IMR-90 (cell line): ENCODE measurements around the gene HAND1. TPM values are rescaled to one million over a fixed set of nuclear protein-coding genes. Genes with fewer than 3 reads are reported as not detected.

ENCODE experiments used
- ATAC-seq: fragments of 200-7000 bp; cut with Tn5 transposase; 2 replicates; pipeline ENCODE4 v1.9.1; 2020; ENCODE audit warnings: low read depth, mild to moderate bottlenecking, moderate library complexity
- BruUV-seq: library from RNA; stranded (reverse); fragments of 400-500 nt; replicated peaks from 2 replicates; lab custom pipeline; 2021; lab: Mats Ljungman, UMichigan
- CTCF ChIA-PET: fragments of 300-600 bp; formaldehyde crosslinking; extraction: SDS; loops from one replicate; lab custom pipeline; 2021; ENCODE audit warnings: antibody characterized with exemption; lab: Yijun Ruan, JAX
- POLR2A ChIA-PET: fragments of 300-600 bp; sonication (Branson Sonifier 250); formaldehyde crosslinking; loops from one replicate; lab custom pipeline; 2022; ENCODE audit warnings: antibody characterized with exemption; ENCODE audit not compliant: unreplicated experiment; lab: Charles Lee
- DNase-seq: peaks from one replicate; pipeline ENCODE4 v3.0.0; 2013
- H2AFZ ChIP-seq: replicated peaks from 2 replicates; pipeline ENCODE3; 2013; ENCODE audit warnings: low read length, mild to moderate bottlenecking; ENCODE audit not compliant: poor library complexity
- H2AK5ac ChIP-seq: 2 replicates; pipeline ENCODE4 v1.6.1; 2013; ENCODE audit warnings: low read depth, low read length, inconsistent platforms
- H2AK9ac ChIP-seq: replicated peaks from 2 replicates; pipeline ENCODE3; 2013; ENCODE audit warnings: mild to moderate bottlenecking, low read depth, low read length, moderate library complexity; ENCODE audit not compliant: poor library complexity
- H2BK120ac ChIP-seq: 2 replicates; pipeline ENCODE4 v1.6.1; 2013; ENCODE audit warnings: low read depth, low read length, inconsistent platforms
- H2BK15ac ChIP-seq: 3 replicates; pipeline ENCODE4 v1.6.1; 2013; ENCODE audit warnings: low read depth, low read length, inconsistent platforms
- H2BK20ac ChIP-seq: 2 replicates; pipeline ENCODE4 v1.6.1; 2013; ENCODE audit warnings: low read depth, mild to moderate bottlenecking, inconsistent platforms, low read length, moderate library complexity
- H2BK5ac ChIP-seq: 2 replicates; pipeline ENCODE4 v1.6.1; 2013; ENCODE audit warnings: mild to moderate bottlenecking, low read depth, low read length, inconsistent platforms; ENCODE audit not compliant: poor library complexity, severe bottlenecking
- H3K14ac ChIP-seq: replicated peaks from 2 replicates; pipeline ENCODE4 v1.6.1; 2013; ENCODE audit warnings: low read depth, low read length, inconsistent platforms
- H3K18ac ChIP-seq: 2 replicates; pipeline ENCODE4 v1.6.1; 2013; ENCODE audit warnings: low read depth, low read length, control low read depth
- H3K23ac ChIP-seq: 2 replicates; pipeline ENCODE4 v1.6.1; 2013; ENCODE audit warnings: low read depth, low read length, inconsistent platforms
- H3K27ac ChIP-seq: 2 replicates; pipeline ENCODE4 v1.5.1; 2013; ENCODE audit warnings: mild to moderate bottlenecking, control low read depth, low read length; ENCODE audit not compliant: insufficient read depth
- H3K27me3 ChIP-seq: 2 replicates; pipeline ENCODE4 v1.6.1; 2013; ENCODE audit warnings: low read length; ENCODE audit not compliant: control insufficient read depth, insufficient read depth
- H3K36me3 ChIP-seq: 2 replicates; pipeline ENCODE4 v1.6.1; 2013; ENCODE audit warnings: low read length, mixed read lengths; ENCODE audit not compliant: control insufficient read depth, insufficient read depth
- H3K4ac ChIP-seq: 2 replicates; pipeline ENCODE4 v1.6.1; 2013; ENCODE audit warnings: low read depth, low read length, inconsistent platforms
- H3K4me1 ChIP-seq: 2 replicates; pipeline ENCODE4 v1.6.1; 2013; ENCODE audit warnings: low read length, mixed read lengths; ENCODE audit not compliant: control insufficient read depth, insufficient read depth
- H3K4me2 ChIP-seq: 2 replicates; pipeline ENCODE4 v1.6.1; 2013; ENCODE audit warnings: low read depth, mild to moderate bottlenecking, control low read depth, low read length, moderate library complexity
- H3K4me3 ChIP-seq: 2 replicates; pipeline ENCODE4 v1.5.1; 2013; ENCODE audit warnings: low read depth, mild to moderate bottlenecking, control low read depth, low read length, moderate library complexity; ENCODE audit not compliant: insufficient read depth
- H3K56ac ChIP-seq: 2 replicates; pipeline ENCODE4 v1.6.1; 2013; ENCODE audit warnings: low read length, inconsistent platforms; ENCODE audit not compliant: insufficient read depth; ENCODE audit errors: extremely low read depth
- H3K79me1 ChIP-seq, 2 experiments: 2 replicates each; pipeline ENCODE4 v1.6.1; 2013; ENCODE audit warnings: low read length in 2 of 2, inconsistent platforms in 1 of 2, low read depth in 1 of 2
- H3K9ac ChIP-seq: 2 replicates; pipeline ENCODE4 v1.6.1; 2013; ENCODE audit warnings: low read depth, low read length, control low read depth
- H3K9me1 ChIP-seq: 2 replicates; pipeline ENCODE4 v1.6.1; 2013; ENCODE audit warnings: low read length, inconsistent platforms; ENCODE audit not compliant: insufficient read depth
- H3K9me3 ChIP-seq: 2 replicates; pipeline ENCODE4 v1.6.1; 2013; ENCODE audit warnings: low read length; ENCODE audit not compliant: control insufficient read depth, insufficient read depth
- H4K20me1 ChIP-seq: 2 replicates; pipeline ENCODE4 v1.6.1; 2013; ENCODE audit warnings: low read length, inconsistent platforms; ENCODE audit not compliant: insufficient read depth
- H4K5ac ChIP-seq: 2 replicates; pipeline ENCODE4 v1.6.1; 2013; ENCODE audit warnings: mild to moderate bottlenecking, low read depth, low read length, control low read depth
- H4K8ac ChIP-seq, 2 experiments: 2 replicates each; pipeline ENCODE4 v1.6.1; 2013; ENCODE audit warnings: low read depth in 2 of 2, low read length in 2 of 2, control low read depth in 1 of 2, inconsistent platforms in 1 of 2
- H4K91ac ChIP-seq: 2 replicates; pipeline ENCODE4 v1.6.1; 2013; ENCODE audit warnings: low read depth, low read length, inconsistent platforms; ENCODE audit not compliant: insufficient read depth
- BHLHE40 ChIP-seq: fragments of 150-350 bp; IDR thresholded peaks from 2 replicates; pipeline ENCODE4 v1.6.1; 2016; ENCODE audit warnings: mild to moderate bottlenecking, low read depth, low read length
- CEBPB ChIP-seq: IDR thresholded peaks from 2 replicates; pipeline ENCODE4 v1.6.1; 2012; ENCODE audit warnings: low read depth, low read length, improper control_type of control experiment
- CHD1 ChIP-seq: IDR thresholded peaks from 2 replicates; pipeline ENCODE4 v1.6.1; 2012; ENCODE audit warnings: low read depth, low read length, improper control_type of control experiment
- ELK1 ChIP-seq: fragments of 150-350 bp; IDR thresholded peaks from 2 replicates; pipeline ENCODE4 v1.6.1; 2016; ENCODE audit warnings: low read depth, mild to moderate bottlenecking, low read length, moderate library complexity, borderline replicate concordance
- FOS ChIP-seq: fragments of 150-350 bp; IDR thresholded peaks from 2 replicates; pipeline ENCODE4 v1.6.1; 2016; ENCODE audit warnings: low read depth, low read length
- MAFK ChIP-seq: IDR thresholded peaks from 2 replicates; pipeline ENCODE4 v1.6.1; 2012; ENCODE audit warnings: low read depth, low read length, improper control_type of control experiment
- MAZ ChIP-seq: IDR thresholded peaks from 2 replicates; pipeline ENCODE4 v1.6.1; 2012; ENCODE audit warnings: low read depth, mild to moderate bottlenecking, low read length, improper control_type of control experiment, moderate library complexity, borderline replicate concordance
- MXI1 ChIP-seq: IDR thresholded peaks from 2 replicates; pipeline ENCODE4 v1.6.1; 2012; ENCODE audit warnings: low read depth, mild to moderate bottlenecking, low read length, moderate library complexity, borderline replicate concordance
- NFE2L2 ChIP-seq: fragments of 150-350 bp; IDR thresholded peaks from 2 replicates; pipeline ENCODE4 v1.6.1; 2016; ENCODE audit warnings: low read depth, mild to moderate bottlenecking, low read length
- POLR2A ChIP-seq: IDR thresholded peaks from 2 replicates; pipeline ENCODE4 v1.6.1; 2012; ENCODE audit warnings: mild to moderate bottlenecking, low read depth, low read length
- RAD21 ChIP-seq: IDR thresholded peaks from 2 replicates; pipeline ENCODE4 v1.6.1; 2012; ENCODE audit warnings: low read length, improper control_type of control experiment
- RCOR1 ChIP-seq: IDR thresholded peaks from 2 replicates; pipeline ENCODE4 v1.6.1; 2012; ENCODE audit warnings: mild to moderate bottlenecking, low read length, improper control_type of control experiment; ENCODE audit not compliant: insufficient replicate concordance
- RFX5 ChIP-seq: IDR thresholded peaks from 2 replicates; pipeline ENCODE4 v1.8.0; 2012; ENCODE audit warnings: low read depth, mild to moderate bottlenecking, low read length, moderate library complexity
- SMC3 ChIP-seq: fragments of 150-350 bp; IDR thresholded peaks from 2 replicates; pipeline ENCODE4 v1.6.1; 2016; ENCODE audit warnings: low read depth, mild to moderate bottlenecking, antibody characterized with exemption, low read length, moderate library complexity
- WGBS, 2 experiments: methylation state at CpG; one replicate each; pipeline versions ENCODE4 v1.1.5 to v1.1.7; 2013; ENCODE audit warnings: missing lambda C conversion rate in 2 of 2; ENCODE audit not compliant: insufficient read length in 1 of 2; ENCODE audit errors: extremely low coverage in 2 of 2; 5-methylcytosine and 5-hydroxymethylcytosine counted together
- dilution Hi-C: fragments of 300-500 bp; cut with HindIII; formaldehyde crosslinking; loops from one replicate; pipeline ENCODE4 v1.14.3; 2018; ENCODE audit warnings: low sequenced_read_pairs; ENCODE audit not compliant: unreplicated experiment
- in situ Hi-C: fragments of 300-500 bp; cut with MboI; formaldehyde crosslinking; loops from 3 replicates; pipeline ENCODE4 v1.14.3; 2019; ENCODE audit warnings: low sequenced_read_pairs, inconsistent platforms, mixed read lengths
- intact Hi-C: fragments of 100-400 bp; cut with micrococcal nuclease; formaldehyde crosslinking; loops from 2 replicates; pipeline ENCODE4 v1.10.0; 2022
- polyA plus RNA-seq, 3 experiments: library from polyadenylated mRNA; depleted of rRNA; stranded (reverse); fragments of >200 nt; gene quantifications; 2 replicates each; pipeline ENCODE4 v1.2.3, GENCODE V29; 2012; ENCODE audit warnings: low replicate concordance in 1 of 3
- total RNA-seq: library from RNA; depleted of rRNA; stranded (reverse); fragments of >200 nt; gene quantifications from 2 replicates; pipeline ENCODE4 v1.2.3, GENCODE V29; 2012
- TF ChIP-seq, protein P1 (sequence below): fragments of 150-350 bp; IDR thresholded peaks from 2 replicates; pipeline ENCODE4 v1.6.1; 2017; ENCODE audit warnings: mild to moderate bottlenecking, antibody characterized with exemption, low read length, low read depth

Gene HAND1
- total and polyA plus RNA-seq, 2 of the 4 experiments (the other 2 are of a cell fraction), result not detected

DNA sequence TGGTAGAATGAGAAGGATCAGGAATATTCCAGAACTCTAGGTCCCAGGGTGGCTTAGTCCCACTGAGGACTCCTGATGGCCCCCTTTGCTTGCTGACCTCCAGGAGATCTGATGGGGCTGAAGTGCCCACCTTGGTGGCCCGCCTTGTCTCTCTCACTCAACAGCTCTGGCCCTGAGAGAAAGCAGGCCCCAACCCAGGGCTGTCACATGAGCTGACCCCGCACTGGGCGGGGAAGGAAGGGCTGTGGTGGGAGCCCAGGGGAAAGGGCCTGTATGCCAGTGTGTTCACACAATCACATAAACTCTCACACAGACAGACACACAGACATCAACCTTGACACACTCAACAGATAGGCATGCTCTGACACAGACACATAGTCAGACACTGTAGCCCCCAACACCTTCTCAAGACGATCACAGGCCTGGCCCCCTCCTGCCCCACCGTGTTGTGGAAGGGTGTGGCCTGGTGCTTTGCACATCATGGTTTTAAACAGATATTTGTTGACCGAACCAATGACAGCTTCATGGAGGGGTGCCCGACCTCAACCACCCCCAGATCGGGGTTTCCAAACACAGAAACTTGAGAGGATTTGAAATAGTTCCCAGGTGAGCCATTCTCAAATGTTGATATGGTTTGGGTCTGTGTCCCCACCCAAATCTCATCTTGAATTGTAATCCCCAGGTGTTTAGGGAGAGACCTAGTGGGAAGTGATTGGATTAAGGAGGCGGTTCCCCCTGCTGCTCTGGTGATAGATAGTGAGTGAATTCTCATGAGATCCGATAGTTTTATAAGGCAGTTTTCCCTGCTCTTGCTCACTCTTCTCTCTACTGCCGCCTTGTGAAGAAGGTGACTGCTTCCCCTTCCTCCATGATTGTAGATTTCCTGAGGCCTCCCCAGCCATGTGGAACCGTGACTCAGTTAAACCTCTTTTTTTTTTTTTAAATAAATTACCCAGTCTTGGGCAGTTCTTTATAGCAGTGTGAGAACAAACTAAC lies 48.5 kb upstream of the HAND1 start (continued):
- no peak for TF ChIP-seq CEBPB

GRCh38 chr5:154524859-154525258 lies 46.8 kb upstream of the HAND1 start:
- in situ Hi-C loops, result no loop called here
- no CpG with 5 or more reads among the region's 2 CpGs for whole genome bisulfite sequencing, 2 experiments
- no peak overlapping the region for H3K4me2 ChIP-seq
- TF ChIP-seq MAFK (no peak), ELK1 (no peak), NFE2L2 (no peak), RAD21 (no peak), MAZ (no peak), RFX5 (no peak), BHLHE40 (no peak), MXI1 (no peak), RCOR1 (no peak), CHD1 (no peak), CEBPB (no peak), POLR2A (no peak), SMC3 (no peak), FOS (no peak)
- TF ChIP-seq, protein P1, sequence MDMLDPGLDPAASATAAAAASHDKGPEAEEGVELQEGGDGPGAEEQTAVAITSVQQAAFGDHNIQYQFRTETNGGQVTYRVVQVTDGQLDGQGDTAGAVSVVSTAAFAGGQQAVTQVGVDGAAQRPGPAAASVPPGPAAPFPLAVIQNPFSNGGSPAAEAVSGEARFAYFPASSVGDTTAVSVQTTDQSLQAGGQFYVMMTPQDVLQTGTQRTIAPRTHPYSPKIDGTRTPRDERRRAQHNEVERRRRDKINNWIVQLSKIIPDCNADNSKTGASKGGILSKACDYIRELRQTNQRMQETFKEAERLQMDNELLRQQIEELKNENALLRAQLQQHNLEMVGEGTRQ, result no peak

More at GRCh38 chr5:154524859-154525258, 46.8 kb upstream of the HAND1 start:
- H2BK20ac ChIP-seq, result no peak overlapping the region
- H2AK9ac ChIP-seq, result no peak overlapping the region
- H3K79me1 ChIP-seq, result no peaks in the 10 kb centered on the region
- no peaks in the 10 kb centered on the region for H3K9me3 ChIP-seq
- DNase-seq, result no peak
- CTCF ChIA-PET, result no interaction called here
- H3K36me3 ChIP-seq, result no peaks in the 10 kb centered on the region
- ATAC-seq, result no peak
- no peak overlapping the region for H3K23ac ChIP-seq
- H4K5ac ChIP-seq, result no peak overlapping the region
- POLR2A ChIA-PET, result no interaction called here
- H2AFZ ChIP-seq, result no peak overlapping the region
- H3K4me3 ChIP-seq, result no peak overlapping the region
- H2BK15ac ChIP-seq, result no peak overlapping the region
- H4K20me1 ChIP-seq, result no peaks in the 10 kb centered on the region
- no peaks in the 10 kb centered on the region for H3K4me1 ChIP-seq
- H2BK120ac ChIP-seq, result no peak overlapping the region
- H2AK5ac ChIP-seq, result no peak overlapping the region
- BruUV-seq, result no TSS peak
- no peak overlapping the region for H4K91ac ChIP-seq
- H4K8ac ChIP-seq, result no peak overlapping the region
- H2BK5ac ChIP-seq, result no peak overlapping the region
- no peak overlapping the region for H3K14ac ChIP-seq
- H3K9me1 ChIP-seq, result no peaks in the 10 kb centered on the region
- peaks cover 45% of the 10 kb centered on the region for H3K27me3 ChIP-seq
- intact Hi-C loops, result no loop called here
- H3K56ac ChIP-seq, result no peak overlapping the region
- H3K4ac ChIP-seq, result no peak overlapping the region
- no peak overlapping the region for H3K18ac ChIP-seq
- no peak overlapping the region for H3K27ac ChIP-seq
- dilution Hi-C loops, result no loop called here
- no peak overlapping the region for H3K9ac ChIP-seq
